A172 (cell line): ENCODE data around the gene MAGI2. TPM values are rescaled to one million over a fixed set of nuclear protein-coding genes. Genes with fewer than 3 reads are reported as not detected.
"Not testable (repeated sequence)": the region's sequence is repeated elsewhere in the genome, so short reads cannot be mapped to it uniquely, and the experiment has no call there.

ENCODE experiments used
- DNase-seq: peaks from one replicate; pipeline ENCODE4 v3.0.0-alpha.2; 2015; ENCODE audit warnings: low spot score
- total RNA-seq: library from RNA; depleted of rRNA; stranded (reverse); fragments of >200 nt; shearing (Covaris generic); gene quantifications from 2 replicates; pipeline ENCODE4 v1.2.3, GENCODE V29; 2014

The MAGI2 gene
- total RNA-seq, 1 experiment from 2014 or later: 1.5 TPM

DNA sequence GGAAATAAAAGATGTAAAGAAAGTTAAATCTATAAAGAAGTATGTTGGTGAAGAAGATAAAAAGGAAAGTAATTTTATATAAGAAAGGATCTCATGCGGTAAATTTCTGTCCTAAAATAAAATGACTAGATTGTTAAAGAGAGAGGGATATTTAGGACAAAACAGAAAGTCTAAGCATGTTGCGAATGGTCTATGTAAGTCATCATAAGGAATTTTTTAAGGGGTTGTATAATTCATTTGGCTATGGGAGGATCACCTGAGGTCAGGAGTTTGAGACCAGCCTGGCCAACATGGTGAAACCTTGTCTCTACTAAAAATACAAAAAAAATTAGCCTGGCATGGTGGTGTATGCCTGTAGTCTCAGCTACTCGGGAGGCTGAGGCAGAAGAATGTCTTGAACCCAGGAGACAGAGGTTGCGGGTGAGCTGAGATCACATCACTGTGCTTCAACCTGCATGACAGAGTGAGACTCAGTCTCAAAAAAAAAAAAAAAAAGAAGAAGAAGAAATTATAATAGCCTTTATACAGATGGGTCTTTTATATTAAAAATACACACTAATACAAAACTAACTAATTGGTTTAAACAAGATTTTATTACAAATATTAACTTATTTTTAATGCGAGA lies 294.3 kb downstream of the MAGI2 start:
- DNase-seq: no peak

DNA sequence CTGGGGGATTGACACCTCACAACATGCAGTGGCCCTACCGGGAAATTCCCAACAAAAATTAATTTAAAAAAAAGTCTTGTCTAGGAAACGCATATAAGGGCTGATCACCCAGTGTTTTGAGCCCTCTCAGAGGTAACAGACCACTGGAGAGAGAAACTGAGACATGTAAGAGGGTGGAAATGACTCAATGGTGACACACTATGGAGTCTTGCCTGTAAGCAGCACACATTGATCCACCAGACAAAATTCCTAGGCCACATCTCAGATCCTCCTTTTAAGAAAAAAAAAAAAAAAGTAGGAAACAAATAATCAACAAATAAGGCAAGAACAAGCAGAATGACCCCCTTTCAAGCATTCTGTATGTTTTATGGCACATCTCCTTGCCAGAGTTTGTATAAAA lies 296.2 kb downstream of the MAGI2 start:
- DNase-seq: no peak

DNA sequence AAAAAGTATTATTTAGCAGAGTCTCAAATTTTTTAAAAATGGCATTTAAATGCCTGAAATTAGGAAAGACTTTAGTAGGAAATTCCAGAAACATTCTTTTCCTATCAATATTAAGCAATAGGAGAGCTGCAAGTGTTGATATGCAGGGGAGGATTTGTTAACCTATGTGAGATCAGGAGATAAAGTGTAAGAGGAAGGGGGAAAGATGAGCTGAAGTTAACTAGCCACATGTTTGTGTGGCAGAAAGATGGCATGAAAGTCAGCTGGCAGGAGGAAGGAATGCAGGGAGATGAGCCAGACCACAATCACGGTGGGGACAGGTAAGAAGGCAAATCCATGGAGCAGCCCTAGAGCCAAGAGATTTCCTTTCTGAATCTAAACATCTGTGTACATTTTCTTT lies 303.6 kb downstream of the MAGI2 start:
- DNase-seq: no peak

DNA sequence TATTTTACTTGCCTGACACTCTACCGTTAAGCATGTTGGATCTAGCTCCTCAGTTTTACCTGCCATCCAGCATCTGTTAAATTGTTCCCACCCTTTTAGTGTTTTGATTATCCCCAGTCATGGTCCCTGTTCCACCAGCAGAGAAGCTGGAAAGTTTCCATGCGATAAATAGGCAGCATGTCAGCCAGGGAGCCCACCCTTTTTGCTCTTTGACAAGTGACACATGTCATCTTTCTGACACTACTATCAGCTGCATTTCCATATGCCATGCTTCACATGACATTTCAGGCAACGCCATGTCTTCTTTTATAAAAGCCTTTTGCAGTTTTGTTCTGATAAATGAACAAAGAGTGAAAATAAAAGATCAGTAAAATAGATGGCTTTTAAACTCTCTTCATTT lies 310.8 kb downstream of the MAGI2 start:
- DNase-seq: no peak

DNA sequence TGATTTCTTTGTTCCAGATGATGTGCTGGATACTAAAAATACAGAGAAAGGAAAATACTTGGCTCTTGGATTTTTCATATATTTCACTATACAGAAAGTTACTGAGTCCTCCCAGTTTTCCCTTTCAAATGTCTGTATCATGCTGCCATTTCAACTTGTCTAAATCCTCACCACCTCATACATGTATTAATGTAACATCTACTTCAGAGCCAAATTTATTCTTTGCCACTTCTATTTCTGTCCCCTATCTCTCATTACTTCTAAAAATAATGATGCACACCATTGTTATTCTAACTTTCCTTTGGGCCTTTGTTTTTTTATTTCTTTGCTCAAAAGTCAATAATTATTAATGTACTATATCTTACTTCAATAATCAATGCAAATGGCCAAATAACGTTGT lies 312.2 kb downstream of the MAGI2 start:
- DNase-seq: no peak

DNA sequence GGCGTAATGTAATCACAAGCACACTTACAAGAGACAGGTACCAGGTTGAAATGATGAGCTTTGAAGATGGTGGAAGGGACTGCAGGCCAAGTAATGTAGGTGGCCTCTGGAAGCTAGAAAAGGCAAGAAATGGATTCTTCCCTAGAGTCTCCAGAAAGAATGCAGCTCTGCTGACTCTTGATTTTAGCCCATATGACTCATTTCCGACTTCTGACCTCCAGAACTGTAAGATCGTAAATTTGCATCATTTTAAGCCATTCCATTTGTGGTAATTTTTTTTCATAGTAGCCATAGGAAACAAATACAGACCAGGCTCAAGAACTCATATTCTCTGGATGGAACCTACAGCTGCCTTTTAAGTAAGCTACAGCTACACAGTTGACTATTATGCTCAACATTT lies 315.5 kb downstream of the MAGI2 start:
- DNase-seq: peak; percentile 86

DNA sequence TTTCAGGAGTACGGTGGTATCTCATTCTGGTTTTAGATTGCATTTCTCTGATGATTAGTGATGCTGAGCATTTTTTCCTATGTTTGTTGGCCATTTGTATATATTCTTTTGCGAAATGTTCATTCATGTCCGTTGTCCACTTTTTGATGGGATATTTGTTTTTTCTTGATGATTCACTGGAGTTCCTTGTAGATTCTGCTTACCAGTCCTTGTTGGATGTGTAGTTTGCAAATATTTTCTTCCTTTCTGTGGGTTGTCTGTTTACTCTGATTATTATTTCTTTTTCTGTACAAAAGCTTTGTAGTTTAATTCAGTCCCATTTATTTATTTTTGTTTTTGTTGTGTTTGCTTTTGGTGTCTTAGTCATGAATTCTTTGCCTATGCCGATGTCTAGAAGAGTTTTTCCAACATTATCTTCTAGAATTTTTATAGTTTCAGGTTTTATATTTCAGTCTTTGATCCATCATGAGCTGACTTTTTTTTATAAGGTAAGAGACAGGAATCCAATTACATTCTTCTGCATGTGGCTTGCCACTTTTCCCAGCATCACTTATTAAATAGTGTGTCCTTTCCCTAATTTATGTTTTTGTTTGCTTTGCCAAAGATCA lies 320.5 kb downstream of the MAGI2 start:
- DNase-seq: no peak

DNA sequence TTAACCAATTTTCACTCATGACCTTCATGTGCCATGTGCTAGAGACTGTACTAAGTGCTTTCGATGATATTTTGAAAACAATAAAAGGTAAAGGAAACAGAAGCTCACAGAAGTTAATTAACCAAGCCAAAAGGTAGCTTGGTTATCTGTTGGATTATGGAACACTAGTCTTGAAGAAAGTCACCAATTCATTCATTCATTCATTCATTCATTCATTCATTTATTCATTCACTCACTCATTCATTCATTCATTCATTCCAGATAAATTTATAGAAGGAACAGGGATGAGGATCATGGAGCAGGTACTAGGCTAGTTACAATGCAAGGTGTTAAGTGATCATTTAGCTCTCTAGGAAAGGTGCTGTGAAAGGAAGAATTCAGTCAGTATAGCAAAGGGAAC lies 322.8 kb downstream of the MAGI2 start:
- no peak for DNase-seq

DNA sequence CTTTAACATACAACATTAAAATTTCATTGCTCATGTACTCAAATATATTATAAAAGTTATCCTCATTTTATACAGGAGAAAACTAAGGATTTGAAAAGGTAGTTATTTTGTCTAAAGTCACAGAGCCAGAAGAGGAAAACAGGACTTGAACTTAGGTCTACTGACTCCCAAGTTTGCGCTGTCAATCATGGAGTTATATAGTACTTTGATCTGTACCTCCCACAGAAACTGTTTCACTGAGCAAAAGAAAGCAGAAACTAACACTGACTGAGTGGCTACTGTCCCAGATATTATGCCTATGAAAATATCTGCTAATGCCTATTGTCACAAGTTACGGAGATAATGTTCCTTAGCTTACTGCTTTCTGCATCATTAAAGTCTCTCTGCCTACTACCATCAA lies 329.1 kb downstream of the MAGI2 start:
- DNase-seq: no peak

DNA sequence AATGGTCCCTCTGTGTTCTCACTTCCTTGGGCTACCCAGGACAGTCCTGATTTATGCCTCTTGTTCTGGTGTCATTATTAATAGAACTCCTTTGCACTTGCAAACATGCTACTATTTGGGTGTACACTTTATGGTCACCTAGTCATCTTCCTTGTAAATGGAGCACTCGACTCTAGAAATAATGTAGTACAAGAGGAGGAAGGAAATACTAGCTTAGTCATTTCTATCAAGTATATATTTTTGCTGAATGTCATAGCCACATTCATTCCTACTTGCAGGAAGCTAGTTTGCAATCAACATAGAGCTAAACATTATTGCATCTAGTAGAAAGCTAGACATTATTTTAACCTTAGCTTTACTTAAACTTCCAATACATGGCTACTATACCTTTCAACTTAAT lies 335.3 kb downstream of the MAGI2 start:
- no peak for DNase-seq

DNA sequence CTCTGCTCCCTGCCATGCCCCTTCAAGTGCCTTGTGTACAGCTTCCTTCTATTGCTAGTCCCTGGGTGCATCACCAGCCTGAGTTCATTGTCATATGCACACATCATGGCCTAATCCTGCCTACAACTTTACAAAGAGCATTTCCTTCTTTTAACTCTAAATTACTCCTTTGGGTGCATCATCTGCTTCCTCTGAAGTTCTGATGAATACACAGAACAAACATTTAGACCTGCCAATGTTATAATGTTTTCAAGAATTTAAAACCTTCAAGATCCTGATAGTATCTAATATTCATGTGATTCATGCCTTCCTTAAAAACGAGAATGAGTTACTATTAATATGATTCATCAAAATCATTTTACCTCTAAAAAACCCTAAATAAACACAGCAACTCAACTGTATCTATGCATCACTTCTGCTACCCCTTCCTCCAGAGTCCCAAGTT lies 357.1 kb downstream of the MAGI2 start:
- peak; percentile 5 for DNase-seq

DNA sequence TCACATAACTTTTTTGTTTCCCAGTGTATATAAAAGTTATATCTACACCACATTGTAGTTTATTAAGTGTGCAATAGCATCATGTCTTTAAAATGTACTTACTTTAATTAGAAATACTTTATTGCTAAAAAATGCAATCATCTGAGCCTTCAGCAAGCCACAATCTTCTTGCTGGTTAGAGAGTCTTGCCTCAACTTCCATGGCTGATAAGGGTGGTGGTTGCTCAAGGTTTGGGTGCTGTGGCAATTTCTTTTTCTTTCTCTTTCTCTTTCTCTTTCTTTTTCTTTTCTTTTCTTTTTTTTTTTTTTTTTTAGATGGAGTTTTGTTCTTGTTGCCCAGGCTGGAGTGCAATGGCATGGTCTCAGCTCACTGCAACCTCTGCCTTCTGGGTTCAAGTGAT lies 360.0 kb downstream of the MAGI2 start:
- DNase-seq: no peak

DNA sequence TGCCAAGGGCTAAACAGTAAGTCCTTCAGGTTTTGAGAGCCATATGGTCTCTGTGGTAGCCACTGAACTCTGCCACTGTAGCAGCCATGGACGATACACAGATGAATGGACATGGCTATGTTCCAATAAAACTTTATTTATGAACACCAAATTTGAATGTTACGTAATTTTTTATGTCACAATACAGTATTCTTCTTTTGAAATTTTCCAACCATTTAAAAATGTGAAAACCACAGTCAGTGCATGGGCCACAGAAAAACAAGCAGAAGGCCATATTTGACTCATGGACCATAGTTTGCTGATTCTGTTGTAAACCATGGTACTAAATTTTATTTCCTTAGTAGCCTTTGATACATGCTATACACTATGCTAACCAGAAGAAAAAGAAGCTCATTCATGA lies 361.8 kb downstream of the MAGI2 start:
- no peak for DNase-seq

DNA sequence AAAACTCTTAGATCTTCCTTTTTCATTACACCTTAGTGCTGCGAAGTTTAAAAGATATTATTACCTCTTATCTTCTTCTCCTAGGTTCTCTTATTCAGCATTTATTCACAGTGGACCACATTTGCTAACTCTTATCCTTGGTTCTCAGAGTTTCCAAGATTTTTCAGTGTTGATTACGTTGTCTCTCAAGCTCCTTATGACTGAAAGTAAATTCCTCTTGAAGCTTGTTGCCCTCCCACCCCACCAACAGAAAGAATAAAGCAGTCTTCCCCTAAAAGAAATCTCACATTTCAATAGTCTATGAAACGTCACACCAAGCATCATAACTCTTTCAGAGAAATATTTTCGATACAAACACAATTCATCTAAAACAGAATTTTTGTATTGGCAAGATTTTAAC lies 362.5 kb downstream of the MAGI2 start:
- no peak for DNase-seq

DNA sequence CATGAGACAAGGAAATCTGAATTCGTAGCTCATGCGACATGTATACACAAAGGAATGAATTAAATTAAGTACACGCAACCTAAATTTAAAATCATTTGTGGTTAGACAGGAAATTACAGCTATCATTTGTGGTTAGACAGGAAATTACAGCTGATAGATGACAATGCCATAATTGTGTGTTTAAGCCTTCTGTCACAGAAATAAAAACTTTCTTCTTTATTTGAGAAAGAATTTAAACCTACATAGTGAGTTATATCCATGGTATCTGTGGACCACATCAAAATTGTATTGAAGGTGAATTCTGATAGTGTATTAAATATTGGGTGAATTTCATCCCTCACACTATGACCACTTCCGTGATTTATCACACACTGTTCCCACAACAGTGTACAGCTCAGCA lies 362.9 kb downstream of the MAGI2 start:
- peak; percentile 25 for DNase-seq

DNA sequence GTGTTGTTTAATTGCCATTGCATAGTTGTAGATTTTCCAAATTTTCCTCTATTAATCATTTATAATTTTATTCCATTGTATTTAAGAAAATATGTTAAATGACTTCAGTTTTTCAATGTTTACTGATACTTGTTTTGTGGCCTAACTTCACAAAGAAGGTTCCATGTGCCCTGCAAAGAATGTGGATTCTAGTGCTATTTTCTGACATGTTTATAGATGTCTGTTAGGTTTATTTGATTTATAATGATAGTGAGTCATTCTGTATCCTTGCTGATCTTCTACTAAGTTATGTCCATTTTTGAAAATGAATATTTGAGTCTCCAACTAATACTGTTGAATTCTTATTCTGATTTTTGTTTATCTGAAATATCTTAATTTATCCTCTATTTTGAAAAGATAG lies 369.0 kb downstream of the MAGI2 start:
- peak; percentile 19 for DNase-seq

DNA sequence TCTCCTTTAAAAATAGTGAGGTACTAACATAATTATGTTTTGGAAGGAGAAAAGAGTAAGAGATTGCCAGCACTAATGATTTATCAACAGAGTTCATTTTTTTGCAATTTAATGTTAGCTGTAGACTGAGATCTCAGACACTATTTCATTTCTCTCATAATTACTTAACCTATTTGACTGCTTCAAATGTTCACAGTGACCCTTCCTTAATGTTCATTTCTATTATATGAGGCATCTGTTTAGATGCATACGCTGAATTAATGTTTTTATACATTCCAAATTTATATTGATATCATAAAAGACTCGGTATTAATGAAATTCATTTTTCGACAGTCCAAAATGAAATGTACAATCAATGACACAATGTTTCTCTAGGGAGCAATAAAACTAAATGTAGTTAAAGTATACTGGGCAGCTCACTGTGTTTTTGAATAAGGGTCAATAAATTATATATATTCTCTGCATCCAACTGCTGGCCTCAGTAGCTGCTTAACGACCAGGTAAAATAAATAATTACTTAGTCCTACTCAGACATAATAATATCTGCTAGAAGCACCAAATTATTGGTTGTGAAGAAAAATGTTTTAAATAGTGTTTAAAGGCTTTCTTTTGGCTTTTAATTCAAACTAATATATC lies 373.4 kb downstream of the MAGI2 start:
- no peak for DNase-seq

DNA sequence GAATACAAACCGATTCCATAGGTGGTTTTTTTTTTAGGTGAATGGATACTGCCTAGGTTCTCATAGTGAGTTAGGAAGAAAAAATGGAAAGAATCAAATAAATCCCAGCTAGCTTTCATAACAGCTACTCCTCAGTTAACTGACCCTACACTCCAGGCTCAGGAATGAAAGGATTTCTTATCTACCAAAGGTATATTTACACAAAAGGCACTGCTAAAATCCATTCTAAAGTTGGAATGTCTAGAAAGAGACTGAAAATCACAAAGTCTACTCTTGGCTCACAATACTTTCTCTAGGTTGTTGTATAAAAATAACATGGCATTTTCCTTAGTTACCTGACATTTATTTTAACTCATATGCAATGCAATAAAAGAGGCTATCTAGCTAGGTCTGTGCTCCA lies 375.2 kb downstream of the MAGI2 start:
- no peak for DNase-seq

DNA sequence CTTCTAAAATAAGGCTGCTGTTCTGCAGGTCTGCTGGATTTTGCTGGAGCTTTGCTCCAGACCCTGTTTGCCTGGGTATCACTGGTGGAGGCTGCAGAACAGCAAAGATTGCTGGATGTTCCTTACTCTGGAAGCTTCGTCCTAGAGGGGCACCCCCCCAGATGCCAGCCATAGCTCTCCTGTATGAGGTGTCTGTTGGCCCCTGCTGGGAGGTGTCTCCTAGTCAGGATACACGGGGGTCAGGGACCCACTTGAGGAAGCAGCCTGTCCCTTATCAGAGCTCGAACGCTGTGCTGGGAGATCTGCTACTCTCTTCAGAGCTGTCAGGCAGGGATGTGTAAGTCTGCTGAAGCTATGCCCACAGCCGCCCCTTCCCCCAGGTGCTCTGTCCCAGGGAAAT lies 382.3 kb downstream of the MAGI2 start:
- DNase-seq: not testable (repeated sequence)

DNA sequence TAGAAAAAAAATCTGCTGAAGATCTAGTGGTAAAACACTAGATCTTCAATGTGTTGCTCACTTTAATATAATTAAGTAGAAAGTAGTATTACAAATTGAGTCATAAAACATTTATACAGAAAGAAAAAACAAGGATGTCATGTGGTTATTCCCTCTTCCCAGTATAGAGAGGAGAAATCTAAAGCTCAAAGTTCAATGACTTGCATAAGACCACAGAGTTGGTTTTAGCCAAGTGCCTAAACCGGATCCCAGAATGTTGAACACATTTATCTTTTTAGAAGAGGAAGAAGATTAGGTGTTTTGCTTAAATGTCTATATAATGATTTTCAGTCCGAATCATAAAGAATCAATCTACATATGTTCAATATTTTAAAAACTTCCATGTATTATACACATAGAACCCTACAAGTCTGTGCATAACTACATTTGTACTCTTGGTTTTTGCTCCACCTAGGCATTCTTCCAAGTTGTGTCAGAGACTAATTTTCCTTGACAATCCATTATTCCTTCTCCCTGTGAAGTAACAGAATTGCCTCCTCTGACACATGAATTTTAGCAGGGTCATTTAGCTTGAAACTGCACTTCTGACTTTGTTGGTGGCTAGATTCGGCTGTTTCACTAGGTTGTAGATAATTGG lies 389.2 kb downstream of the MAGI2 start:
- DNase-seq: no peak

DNA sequence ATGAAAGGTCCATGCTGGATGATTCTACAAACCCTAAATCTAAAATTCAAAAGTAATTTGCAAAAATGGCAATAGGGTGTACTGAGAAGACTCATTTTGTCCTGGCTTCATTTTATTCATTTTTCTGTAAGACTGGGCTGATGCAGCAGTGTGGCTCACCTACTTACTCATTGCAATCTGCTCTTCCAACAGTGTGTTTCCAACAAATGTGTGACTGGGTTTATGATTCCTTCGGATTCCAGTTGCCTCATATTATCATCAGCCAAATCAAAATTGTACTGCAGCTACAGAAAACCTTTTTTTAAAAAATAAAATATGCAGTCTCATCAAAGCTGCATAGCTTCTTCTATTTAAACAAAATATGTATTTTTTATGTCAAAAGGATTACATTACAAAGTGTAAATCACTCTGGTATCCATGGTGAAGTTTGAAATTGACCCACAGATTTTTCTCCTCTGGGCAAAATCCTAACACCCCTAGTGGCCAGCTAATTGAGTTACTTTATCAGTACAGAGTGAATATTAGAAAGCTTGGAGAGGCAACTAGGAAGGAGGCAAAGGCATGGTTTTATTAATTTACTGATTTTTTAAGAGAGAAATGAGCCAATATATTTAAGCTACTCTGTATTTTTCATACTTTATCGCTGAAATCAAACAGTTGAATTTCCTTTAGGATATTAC lies 390.3 kb downstream of the MAGI2 start:
- DNase-seq: no peak

DNA sequence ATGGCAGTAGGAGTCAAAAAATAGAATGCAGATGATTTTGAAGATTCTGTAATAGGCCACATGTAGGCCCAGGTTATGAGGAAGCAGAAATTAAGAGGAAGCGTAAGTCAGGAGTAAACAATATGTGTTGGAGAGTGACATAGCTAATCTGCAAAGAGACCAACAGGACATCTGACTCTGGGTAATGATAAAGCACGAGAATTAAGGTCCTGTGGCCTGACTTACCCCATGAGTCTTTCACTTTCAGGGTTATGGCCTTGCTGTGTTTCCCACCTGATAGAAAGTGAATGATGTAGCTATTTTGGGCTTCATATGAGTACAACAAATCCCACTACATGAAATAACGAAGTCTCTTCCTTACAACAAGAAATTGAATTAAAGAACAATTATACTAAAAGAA lies 393.0 kb downstream of the MAGI2 start:
- DNase-seq: no peak
